PC-3 (cell line): ENCODE data around the gene PRRG4.

Experiments used
- EZH2phosphoT487 ChIP-seq: fragments of 300-600 bp; sonication (generic); IDR thresholded peaks from 2 replicates; pipeline ENCODE4 v1.6.1; 2018; ENCODE audit warnings: mild to moderate bottlenecking, antibody characterized with exemption, low read length, borderline replicate concordance
- TF ChIP-seq, protein P1 (sequence below): fragments of 300-600 bp; sonication (generic); conservative IDR thresholded peaks from 2 replicates; pipeline ENCODE4 v1.5.1; 2017; ENCODE audit warnings: antibody characterized with exemption, low read depth, mild to moderate bottlenecking, low read length

DNA sequence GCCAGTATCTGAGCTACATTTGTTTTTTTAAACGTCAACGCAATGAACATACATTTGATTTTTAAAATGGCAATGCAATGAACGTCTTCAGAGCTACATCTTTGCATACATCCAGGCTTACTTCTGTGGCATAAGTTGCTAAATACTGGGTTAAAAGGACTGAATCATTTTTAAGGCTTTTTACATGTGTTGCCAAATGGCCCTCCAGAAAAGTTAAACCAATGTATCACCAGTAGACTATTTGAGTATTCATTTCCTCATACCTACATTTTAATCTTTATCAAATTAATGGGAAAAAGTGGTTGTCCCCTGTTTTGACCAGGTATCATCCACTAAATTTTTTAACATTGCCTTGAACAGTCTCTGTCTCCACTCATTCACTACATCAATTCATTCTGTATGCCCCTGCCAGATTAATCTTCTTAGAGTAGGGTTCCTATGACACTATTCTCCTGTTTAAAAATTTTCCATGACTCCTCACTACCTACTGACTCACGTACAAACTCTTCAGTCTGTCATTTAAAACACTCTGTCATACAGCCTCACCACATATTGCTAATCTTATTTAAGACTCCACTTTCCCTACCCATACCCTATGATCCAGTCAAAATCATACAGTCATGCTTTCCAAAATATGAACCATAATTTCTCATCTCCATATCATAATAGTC is 12.4 kb upstream of the PRRG4 start:
- TF ChIP-seq, protein P1, sequence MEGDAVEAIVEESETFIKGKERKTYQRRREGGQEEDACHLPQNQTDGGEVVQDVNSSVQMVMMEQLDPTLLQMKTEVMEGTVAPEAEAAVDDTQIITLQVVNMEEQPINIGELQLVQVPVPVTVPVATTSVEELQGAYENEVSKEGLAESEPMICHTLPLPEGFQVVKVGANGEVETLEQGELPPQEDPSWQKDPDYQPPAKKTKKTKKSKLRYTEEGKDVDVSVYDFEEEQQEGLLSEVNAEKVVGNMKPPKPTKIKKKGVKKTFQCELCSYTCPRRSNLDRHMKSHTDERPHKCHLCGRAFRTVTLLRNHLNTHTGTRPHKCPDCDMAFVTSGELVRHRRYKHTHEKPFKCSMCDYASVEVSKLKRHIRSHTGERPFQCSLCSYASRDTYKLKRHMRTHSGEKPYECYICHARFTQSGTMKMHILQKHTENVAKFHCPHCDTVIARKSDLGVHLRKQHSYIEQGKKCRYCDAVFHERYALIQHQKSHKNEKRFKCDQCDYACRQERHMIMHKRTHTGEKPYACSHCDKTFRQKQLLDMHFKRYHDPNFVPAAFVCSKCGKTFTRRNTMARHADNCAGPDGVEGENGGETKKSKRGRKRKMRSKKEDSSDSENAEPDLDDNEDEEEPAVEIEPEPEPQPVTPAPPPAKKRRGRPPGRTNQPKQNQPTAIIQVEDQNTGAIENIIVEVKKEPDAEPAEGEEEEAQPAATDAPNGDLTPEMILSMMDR = no peak
- TF ChIP-seq EZH2phosphoT487 = no peak
